ENCODE data around the gene TALDO1.

DNA sequence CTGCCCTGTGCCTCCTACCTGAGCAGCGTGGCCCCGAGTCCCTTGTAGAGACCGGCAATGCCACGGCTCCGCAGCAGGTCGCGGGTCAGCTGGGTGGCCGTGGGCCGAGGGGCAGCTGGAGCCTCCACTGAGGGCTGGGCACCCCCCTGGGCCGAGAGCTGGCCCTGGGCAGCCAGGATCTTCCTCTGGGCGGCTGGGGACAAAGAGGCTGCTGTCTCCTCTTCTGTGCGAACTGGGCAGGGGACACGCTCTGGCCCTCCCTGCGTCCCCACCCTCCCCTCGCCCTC, 45.2 kb downstream of the TALDO1 start:
- TF ChIP-seq, protein P1, sequence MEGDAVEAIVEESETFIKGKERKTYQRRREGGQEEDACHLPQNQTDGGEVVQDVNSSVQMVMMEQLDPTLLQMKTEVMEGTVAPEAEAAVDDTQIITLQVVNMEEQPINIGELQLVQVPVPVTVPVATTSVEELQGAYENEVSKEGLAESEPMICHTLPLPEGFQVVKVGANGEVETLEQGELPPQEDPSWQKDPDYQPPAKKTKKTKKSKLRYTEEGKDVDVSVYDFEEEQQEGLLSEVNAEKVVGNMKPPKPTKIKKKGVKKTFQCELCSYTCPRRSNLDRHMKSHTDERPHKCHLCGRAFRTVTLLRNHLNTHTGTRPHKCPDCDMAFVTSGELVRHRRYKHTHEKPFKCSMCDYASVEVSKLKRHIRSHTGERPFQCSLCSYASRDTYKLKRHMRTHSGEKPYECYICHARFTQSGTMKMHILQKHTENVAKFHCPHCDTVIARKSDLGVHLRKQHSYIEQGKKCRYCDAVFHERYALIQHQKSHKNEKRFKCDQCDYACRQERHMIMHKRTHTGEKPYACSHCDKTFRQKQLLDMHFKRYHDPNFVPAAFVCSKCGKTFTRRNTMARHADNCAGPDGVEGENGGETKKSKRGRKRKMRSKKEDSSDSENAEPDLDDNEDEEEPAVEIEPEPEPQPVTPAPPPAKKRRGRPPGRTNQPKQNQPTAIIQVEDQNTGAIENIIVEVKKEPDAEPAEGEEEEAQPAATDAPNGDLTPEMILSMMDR (IDR thresholded peaks at IDR 0.05; ENCODE audit: low read depth, low read length, missing input control), result no peak
- no peak for TF ChIP-seq YY1 (IDR thresholded peaks at IDR 0.05)
- TF ChIP-seq, protein P2, sequence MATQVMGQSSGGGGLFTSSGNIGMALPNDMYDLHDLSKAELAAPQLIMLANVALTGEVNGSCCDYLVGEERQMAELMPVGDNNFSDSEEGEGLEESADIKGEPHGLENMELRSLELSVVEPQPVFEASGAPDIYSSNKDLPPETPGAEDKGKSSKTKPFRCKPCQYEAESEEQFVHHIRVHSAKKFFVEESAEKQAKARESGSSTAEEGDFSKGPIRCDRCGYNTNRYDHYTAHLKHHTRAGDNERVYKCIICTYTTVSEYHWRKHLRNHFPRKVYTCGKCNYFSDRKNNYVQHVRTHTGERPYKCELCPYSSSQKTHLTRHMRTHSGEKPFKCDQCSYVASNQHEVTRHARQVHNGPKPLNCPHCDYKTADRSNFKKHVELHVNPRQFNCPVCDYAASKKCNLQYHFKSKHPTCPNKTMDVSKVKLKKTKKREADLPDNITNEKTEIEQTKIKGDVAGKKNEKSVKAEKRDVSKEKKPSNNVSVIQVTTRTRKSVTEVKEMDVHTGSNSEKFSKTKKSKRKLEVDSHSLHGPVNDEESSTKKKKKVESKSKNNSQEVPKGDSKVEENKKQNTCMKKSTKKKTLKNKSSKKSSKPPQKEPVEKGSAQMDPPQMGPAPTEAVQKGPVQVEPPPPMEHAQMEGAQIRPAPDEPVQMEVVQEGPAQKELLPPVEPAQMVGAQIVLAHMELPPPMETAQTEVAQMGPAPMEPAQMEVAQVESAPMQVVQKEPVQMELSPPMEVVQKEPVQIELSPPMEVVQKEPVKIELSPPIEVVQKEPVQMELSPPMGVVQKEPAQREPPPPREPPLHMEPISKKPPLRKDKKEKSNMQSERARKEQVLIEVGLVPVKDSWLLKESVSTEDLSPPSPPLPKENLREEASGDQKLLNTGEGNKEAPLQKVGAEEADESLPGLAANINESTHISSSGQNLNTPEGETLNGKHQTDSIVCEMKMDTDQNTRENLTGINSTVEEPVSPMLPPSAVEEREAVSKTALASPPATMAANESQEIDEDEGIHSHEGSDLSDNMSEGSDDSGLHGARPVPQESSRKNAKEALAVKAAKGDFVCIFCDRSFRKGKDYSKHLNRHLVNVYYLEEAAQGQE (IDR thresholded peaks at IDR 0.05), result no peak
- no peak for TF ChIP-seq RAD21 (IDR thresholded peaks at IDR 0.05)
- TF ChIP-seq, protein P3, sequence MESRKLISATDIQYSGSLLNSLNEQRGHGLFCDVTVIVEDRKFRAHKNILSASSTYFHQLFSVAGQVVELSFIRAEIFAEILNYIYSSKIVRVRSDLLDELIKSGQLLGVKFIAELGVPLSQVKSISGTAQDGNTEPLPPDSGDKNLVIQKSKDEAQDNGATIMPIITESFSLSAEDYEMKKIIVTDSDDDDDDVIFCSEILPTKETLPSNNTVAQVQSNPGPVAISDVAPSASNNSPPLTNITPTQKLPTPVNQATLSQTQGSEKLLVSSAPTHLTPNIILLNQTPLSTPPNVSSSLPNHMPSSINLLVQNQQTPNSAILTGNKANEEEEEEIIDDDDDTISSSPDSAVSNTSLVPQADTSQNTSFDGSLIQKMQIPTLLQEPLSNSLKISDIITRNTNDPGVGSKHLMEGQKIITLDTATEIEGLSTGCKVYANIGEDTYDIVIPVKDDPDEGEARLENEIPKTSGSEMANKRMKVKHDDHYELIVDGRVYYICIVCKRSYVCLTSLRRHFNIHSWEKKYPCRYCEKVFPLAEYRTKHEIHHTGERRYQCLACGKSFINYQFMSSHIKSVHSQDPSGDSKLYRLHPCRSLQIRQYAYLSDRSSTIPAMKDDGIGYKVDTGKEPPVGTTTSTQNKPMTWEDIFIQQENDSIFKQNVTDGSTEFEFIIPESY (IDR thresholded peaks at IDR 0.05), result no peak
- no peak for TF ChIP-seq TAF1 (conservative IDR thresholded peaks at IDR 0.05)
- TF ChIP-seq GABPA (IDR thresholded peaks at IDR 0.05 in 1 of 2, conservative IDR thresholded peaks at IDR 0.05 in 1 of 2), result no peak
- TF ChIP-seq, protein P4, sequence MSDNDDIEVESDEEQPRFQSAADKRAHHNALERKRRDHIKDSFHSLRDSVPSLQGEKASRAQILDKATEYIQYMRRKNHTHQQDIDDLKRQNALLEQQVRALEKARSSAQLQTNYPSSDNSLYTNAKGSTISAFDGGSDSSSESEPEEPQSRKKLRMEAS (IDR thresholded peaks at IDR 0.05), result no peak
